Neural cell (in vitro differentiated cells): ENCODE results near the gene SLC10A2. TPM values are rescaled to one million over a fixed set of nuclear protein-coding genes. Genes with fewer than 3 reads are reported as not detected.

ENCODE experiments used
- H2AFZ ChIP-seq: fragments of 200-600, 300-800 bp; sonication (generic), shearing (Covaris generic); 2 replicates; pipeline ENCODE4 v1.6.0; 2014; ENCODE audit warnings: low read depth, mild to moderate bottlenecking, antibody characterized with exemption, low read length, moderate library complexity
- H3F3A ChIP-seq: fragments of 200-600 bp; shearing (Covaris generic); 2 replicates; pipeline ENCODE4 v1.6.1; 2016; ENCODE audit warnings: mild to moderate bottlenecking, moderate library complexity, mixed read lengths, antibody characterized with exemption, low read length; ENCODE audit not compliant: insufficient read depth, poor library complexity, severe bottlenecking
- H3K27ac ChIP-seq: fragments of 200-600, 300-800 bp; sonication (generic), shearing (Covaris generic); 2 replicates; pipeline ENCODE4 v1.5.1; 2014; ENCODE audit warnings: mild to moderate bottlenecking, low read length, moderate library complexity
- H3K27me3 ChIP-seq: fragments of 300-800, 200-600 bp; sonication (generic), shearing (Covaris generic); 2 replicates; pipeline ENCODE4 v1.6.0; 2014; ENCODE audit warnings: mild to moderate bottlenecking, low read depth, low read length, moderate library complexity; ENCODE audit not compliant: insufficient read depth
- H3K36me3 ChIP-seq: fragments of 300-800, 200-600 bp; sonication (generic), shearing (Covaris generic); 2 replicates; pipeline ENCODE4 v1.5.1; 2014; ENCODE audit warnings: mild to moderate bottlenecking, antibody characterized with exemption, low read length, moderate library complexity; ENCODE audit not compliant: insufficient read depth
- H3K4me2 ChIP-seq: fragments of 300-800, 200-600 bp; sonication (generic), shearing (Covaris generic); 2 replicates; pipeline ENCODE4 v1.6.0; 2014; ENCODE audit warnings: mild to moderate bottlenecking, low read length
- H3K4me3 ChIP-seq: fragments of 300-800, 200-600 bp; sonication (generic), shearing (Covaris generic); 2 replicates; pipeline ENCODE4 v1.5.1; 2014; ENCODE audit warnings: mild to moderate bottlenecking, low read length, moderate library complexity
- H3K79me2 ChIP-seq: fragments of 200-600 bp; shearing (Covaris generic); replicated peaks from 2 replicates; pipeline ENCODE4 v1.6.0; 2014; ENCODE audit warnings: mild to moderate bottlenecking, low read length, moderate library complexity; ENCODE audit not compliant: insufficient read depth
- H3K9ac ChIP-seq: fragments of 300-800, 200-600 bp; sonication (generic), shearing (Covaris generic); 2 replicates; pipeline ENCODE4 v1.6.1; 2016; ENCODE audit warnings: mild to moderate bottlenecking, low read length, mixed read lengths
- H3K9me2 ChIP-seq: fragments of 200-600 bp; shearing (Covaris generic); 2 replicates; pipeline ENCODE4 v1.6.1; 2016; ENCODE audit warnings: mild to moderate bottlenecking, low read length, mixed read lengths; ENCODE audit not compliant: insufficient read depth
- H3K9me3 ChIP-seq: fragments of 200-600, 300-800 bp; sonication (generic), shearing (Covaris generic); 2 replicates; pipeline ENCODE4 v1.6.1; 2016; ENCODE audit warnings: mild to moderate bottlenecking, mixed run types, low read length, moderate library complexity, mixed read lengths
- H4K20me1 ChIP-seq: fragments of 200-600 bp; shearing (Covaris generic); 2 replicates; pipeline ENCODE4 v1.6.1; 2016; ENCODE audit warnings: mild to moderate bottlenecking, mixed run types; ENCODE audit not compliant: insufficient read depth
- CTCF ChIP-seq: fragments of 450-650 bp; IDR thresholded peaks from 2 replicates; pipeline ENCODE4 v1.5.1; 2014; ENCODE audit warnings: antibody characterized with exemption, mild to moderate bottlenecking, moderate library complexity; ENCODE audit not compliant: poor library complexity, severe bottlenecking
- EP300 ChIP-seq: fragments of 450-650 bp; conservative IDR thresholded peaks from 2 replicates; pipeline ENCODE4 v1.6.1; 2014; ENCODE audit warnings: antibody characterized with exemption, mild to moderate bottlenecking, moderate library complexity; ENCODE audit not compliant: poor library complexity, severe bottlenecking
- EZH2 ChIP-seq: fragments of 200-600, 300-800 bp; shearing (Covaris generic), sonication (generic); IDR thresholded peaks from 2 replicates; pipeline ENCODE4 v1.6.1; 2014; ENCODE audit warnings: antibody characterized with exemption, low read length, borderline replicate concordance, mild to moderate bottlenecking; ENCODE audit not compliant: insufficient read depth, poor library complexity, severe bottlenecking
- MXI1 ChIP-seq: fragments of 450-650 bp; conservative IDR thresholded peaks from 2 replicates; pipeline ENCODE4 v1.6.1; 2014; ENCODE audit warnings: antibody characterized with exemption, mild to moderate bottlenecking; ENCODE audit not compliant: poor library complexity, severe bottlenecking
- POLR2AphosphoS5 ChIP-seq: IDR thresholded peaks from 2 replicates; pipeline ENCODE4 v1.6.1; 2012
- RAD21 ChIP-seq: fragments of 450-650 bp; conservative IDR thresholded peaks from 2 replicates; pipeline ENCODE4 v1.6.1; 2014; ENCODE audit warnings: antibody characterized with exemption, mild to moderate bottlenecking, moderate library complexity
- REST ChIP-seq: IDR thresholded peaks from 2 replicates; pipeline ENCODE4 v1.6.1; 2012; ENCODE audit warnings: borderline replicate concordance
- SMC3 ChIP-seq: fragments of 450-650 bp; conservative IDR thresholded peaks from 2 replicates; pipeline ENCODE4 v1.6.1; 2014; ENCODE audit warnings: antibody characterized with exemption, mild to moderate bottlenecking, moderate library complexity; ENCODE audit not compliant: poor library complexity
- TAF1 ChIP-seq: IDR thresholded peaks from 2 replicates; pipeline ENCODE4 v1.6.1; 2012; ENCODE audit warnings: low read depth
- polyA plus RNA-seq: library from polyadenylated mRNA; depleted of rRNA; stranded (reverse); fragments of >200 nt; gene quantifications from 2 replicates; pipeline ENCODE4 v1.2.3, GENCODE V29; 2014

Gene SLC10A2
- polyA plus RNA-seq, 1 donor from 2014 or later: not detected

GRCh38 chr13:103030776-103031175 is 35.4 kb downstream of the SLC10A2 start:
- H3K27ac ChIP-seq: no peak overlapping the region
- H4K20me1 ChIP-seq: no peaks in the 10 kb centered on the region
- H3K4me2 ChIP-seq: no peak overlapping the region
- no peak for TF ChIP-seq EZH2
- no peak for TF ChIP-seq RAD21
- no peak for TF ChIP-seq TAF1
- TF ChIP-seq MXI1: no peak
- no peak for TF ChIP-seq EP300
- no peak for TF ChIP-seq SMC3
- no peak for TF ChIP-seq REST
- TF ChIP-seq CTCF: no peak
- TF ChIP-seq POLR2AphosphoS5: no peak
- H3K79me2 ChIP-seq: no peaks in the 10 kb centered on the region
- H3K9me3 ChIP-seq: no peaks in the 10 kb centered on the region
- H3K9ac ChIP-seq: no peak overlapping the region
- H3F3A ChIP-seq: no peaks in the 10 kb centered on the region
- H2AFZ ChIP-seq: no peak overlapping the region
- H3K36me3 ChIP-seq: no peaks in the 10 kb centered on the region
- H3K4me3 ChIP-seq: no peak overlapping the region
- no peaks in the 10 kb centered on the region for H3K27me3 ChIP-seq
- no peaks in the 10 kb centered on the region for H3K9me2 ChIP-seq

GRCh38 chr13:103029798-103030197 is 36.4 kb downstream of the SLC10A2 start:
- no peaks in the 10 kb centered on the region for H4K20me1 ChIP-seq
- H3K4me3 ChIP-seq: no peak overlapping the region
- H3K27me3 ChIP-seq: no peaks in the 10 kb centered on the region
- H3K9me3 ChIP-seq: no peaks in the 10 kb centered on the region
- no peak overlapping the region for H3K4me2 ChIP-seq
- H3K9ac ChIP-seq: no peak overlapping the region
- no peaks in the 10 kb centered on the region for H3K9me2 ChIP-seq
- no peak overlapping the region for H2AFZ ChIP-seq
- no peaks in the 10 kb centered on the region for H3K36me3 ChIP-seq
- TF ChIP-seq EZH2 (no peak), MXI1 (no peak), TAF1 (no peak), RAD21 (no peak), CTCF (no peak), POLR2AphosphoS5 (no peak), REST (no peak), EP300 (no peak), SMC3 (no peak)
- no peaks in the 10 kb centered on the region for H3F3A ChIP-seq
- no peak overlapping the region for H3K27ac ChIP-seq
- H3K79me2 ChIP-seq: no peaks in the 10 kb centered on the region
